Fibroblast of the conjunctiva (primary cell): ENCODE data around the gene KIF13A.
"Not testable (repeated sequence)": the region's sequence is repeated elsewhere in the genome, so short reads cannot be mapped to it uniquely, and the experiment has no call there.

ENCODE experiments used
- DNase-seq: peaks from one replicate; pipeline ENCODE4 v3.0.0-alpha.2; 2010; ENCODE audit warnings: low read depth

KIF13A gene

GRCh38 chr6:17785094-17785787 is 202.2 kb downstream of the KIF13A start:
- no peak for DNase-seq

DNA sequence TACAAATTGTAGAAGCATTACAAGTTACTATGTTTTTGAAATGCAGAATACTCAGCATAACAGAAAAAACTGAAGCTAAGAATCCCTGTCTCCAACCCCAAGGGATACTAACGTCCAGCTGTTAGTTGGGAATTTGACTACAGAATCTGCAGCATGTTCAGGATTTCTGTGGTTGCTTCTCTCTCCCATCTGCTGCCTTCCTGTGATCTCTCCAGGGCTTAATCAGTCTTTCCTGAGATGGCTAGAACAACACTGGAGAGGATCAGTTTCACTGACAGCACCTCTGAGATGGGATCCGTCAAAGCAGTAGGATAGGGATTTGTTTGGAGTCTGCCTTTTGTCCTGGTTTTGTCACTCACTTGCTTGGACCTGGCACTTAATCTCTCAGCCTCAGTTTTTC is 207.4 kb downstream of the KIF13A start:
- no peak for DNase-seq

DNA sequence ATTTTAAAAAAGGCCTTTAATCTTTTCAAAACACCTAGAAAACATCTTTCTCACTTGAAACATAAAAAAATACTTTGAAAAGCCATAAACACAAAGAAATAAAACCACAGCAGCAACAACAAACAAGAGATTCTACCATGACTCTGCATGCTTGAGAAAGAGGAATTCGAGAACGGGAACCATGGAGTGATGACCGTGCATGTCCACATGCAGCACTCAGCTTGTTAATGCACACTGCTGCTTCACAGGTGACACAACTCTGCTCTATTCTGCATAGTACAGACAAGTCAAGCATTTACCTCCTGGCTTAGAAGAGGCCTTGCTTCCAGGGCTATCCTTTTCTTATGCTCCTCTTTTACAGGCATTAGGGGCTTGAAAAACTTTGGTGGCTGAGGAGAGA is 215.8 kb downstream of the KIF13A start:
- DNase-seq = no peak

DNA sequence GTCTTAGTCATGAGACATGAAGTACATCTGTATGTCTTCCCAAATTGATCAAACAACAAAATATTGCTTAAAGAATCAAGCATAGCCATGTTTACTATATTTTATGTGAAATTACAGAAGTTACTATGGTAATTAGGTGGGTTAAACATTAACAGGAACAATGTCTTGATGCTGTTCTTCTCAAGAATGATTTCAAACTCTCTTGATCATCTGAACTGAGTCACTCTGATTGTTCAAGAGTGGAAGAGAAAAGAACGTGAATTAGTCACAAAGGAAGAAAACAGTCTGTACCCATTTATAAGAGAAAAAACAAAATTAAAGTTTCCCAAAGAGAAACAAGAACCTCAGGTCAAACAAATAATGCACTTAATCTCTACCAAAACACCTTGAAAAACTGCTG is 218.6 kb downstream of the KIF13A start:
- no peak for DNase-seq

DNA sequence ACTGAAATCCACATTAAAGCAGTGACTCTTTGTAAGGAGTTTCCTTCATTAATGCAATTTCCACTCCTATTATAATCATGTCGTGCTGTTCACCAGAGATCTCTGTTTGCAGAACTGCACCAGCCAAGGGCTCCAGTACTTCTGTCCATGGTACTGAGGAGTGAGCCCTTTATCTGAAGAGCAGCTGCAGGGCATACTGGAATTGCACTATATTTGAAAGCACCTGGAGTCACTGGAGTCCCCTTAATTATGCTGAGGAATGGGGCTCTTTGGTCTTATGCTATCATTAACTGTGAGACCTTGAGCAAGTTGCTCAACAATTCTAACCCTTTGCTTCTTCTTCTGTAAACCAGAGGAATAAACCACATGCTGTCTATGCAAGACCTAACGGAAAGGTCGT is 219.0 kb downstream of the KIF13A start:
- DNase-seq = no peak

- no peak for DNase-seq
Observed at GRCh38 chr6:17762651-17763050, 224.8 kb downstream of the KIF13A start.

- no peak for DNase-seq
Observed at GRCh38 chr6:17758119-17758518, 229.3 kb downstream of the KIF13A start.

- no peak for DNase-seq
Observed at GRCh38 chr6:17754254-17754653, 233.2 kb downstream of the KIF13A start.

GRCh38 chr6:17745324-17745723 is 242.1 kb downstream of the KIF13A start:
- DNase-seq = not testable (repeated sequence)

DNA sequence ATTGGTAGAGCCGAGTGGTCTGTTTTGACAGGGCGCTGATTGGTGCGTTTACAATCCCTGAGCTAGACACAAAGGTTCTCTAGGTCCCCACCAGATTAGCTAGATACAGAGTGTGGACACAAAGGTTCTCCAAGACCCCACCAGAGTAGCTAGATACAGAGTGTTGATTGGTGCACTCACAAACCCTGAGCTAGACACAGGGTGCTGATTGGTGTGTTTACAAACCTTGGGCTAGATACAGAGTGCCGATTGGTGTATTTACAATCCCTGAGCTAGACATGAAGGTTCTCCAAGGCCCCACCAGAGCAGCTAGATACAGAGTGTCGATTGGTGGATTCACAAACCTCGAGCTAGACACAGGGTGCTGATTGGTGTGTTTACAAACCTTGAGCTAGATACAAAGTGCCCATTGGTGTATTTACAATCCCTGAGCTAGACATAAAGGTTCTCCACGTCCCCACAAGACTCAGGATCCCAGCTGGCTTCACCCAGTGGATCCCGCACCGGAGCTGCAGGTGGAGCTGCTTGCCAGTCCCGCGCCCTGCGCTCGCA is 242.6 kb downstream of the KIF13A start:
- not testable (repeated sequence) for DNase-seq

DNA sequence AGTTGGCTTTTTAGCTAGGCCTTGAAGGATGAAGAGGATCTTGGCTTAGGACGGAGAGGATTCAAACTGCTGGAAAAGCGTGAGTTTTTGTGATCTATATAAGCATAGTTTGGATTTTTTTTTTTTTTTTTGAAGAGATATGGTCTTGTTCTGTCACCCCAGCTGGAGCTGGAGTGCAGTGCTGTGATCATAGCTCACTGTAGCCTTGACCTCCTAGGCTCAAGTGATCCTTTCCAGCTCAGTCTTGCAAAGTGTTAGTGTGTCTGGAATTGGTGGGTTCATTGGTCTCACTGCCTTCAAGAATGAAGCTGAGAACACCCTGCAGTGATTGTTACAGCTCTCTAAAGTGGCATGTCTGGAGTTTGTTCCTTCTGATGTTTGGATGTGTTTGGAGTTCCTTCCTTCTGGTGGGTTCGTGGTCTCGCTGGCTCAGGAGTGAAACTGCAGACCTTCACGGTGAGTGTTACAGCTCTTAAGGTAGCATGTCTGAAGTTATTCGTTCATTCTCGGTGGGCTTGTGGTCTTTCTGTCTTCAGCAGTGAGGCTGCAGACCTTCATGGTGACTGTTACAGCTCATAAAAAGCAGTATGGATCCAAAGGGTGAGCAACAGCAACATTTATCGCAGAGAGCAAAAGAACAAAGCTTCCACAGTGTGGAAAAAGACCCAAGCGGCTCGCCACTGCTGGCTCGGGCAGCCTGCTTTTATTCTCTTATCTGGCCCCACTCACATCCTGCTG is 243.2 kb downstream of the KIF13A start:
- no peak for DNase-seq

DNA sequence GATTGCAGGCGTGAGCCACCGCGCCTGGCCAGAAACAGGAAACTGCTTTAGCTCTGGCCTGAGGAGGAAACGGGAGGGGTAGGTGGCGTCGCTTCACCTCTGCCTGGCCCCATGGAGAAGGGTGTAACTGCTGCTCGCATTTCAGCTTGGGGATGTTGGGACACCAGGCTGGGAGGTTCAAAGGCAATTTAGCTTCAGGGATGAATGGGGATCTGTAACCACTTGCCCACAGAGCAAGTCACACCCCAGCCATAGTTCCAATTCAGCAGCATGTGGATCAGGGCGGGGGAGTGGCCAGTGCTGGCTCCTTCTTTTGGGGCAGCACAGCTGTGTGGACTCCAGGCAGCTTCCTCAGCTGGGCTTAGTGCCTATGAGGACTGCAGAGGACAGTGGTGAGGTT is 245.9 kb downstream of the KIF13A start:
- no peak for DNase-seq

DNA sequence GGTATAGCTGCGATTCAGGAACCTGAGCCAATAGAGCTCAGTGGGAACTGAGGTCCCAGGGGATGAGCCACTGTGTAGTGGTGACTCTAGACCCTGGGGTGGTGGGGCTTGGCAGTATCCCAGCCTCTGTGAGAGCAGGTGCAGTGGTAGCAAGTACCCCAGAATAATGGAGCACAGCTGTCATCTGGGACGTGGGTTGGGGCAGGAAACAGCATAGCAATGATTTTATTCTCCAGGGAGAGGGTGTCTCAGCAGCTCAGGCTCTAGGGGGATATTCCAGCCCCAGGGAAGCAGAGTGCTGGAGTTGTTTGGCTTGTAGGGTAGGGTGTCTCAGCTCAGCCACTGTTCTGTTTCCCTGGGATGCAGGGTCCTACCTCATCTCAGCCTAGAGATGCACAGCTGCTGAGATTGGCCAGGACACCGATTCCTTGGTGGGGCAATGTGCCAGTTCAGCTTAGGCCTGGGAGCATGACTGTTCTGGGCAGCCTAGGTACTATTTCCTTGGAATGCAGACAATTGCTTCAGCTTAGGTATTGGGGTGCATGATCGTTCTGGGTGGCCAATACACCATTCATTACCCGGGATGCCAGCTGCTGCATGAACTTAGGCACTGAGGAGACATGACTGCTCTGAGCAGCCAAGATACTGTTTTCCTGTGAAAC is 246.7 kb downstream of the KIF13A start:
- no peak for DNase-seq

- DNase-seq = no peak
Observed at GRCh38 chr6:17737704-17738252, 249.7 kb downstream of the KIF13A start.

DNA sequence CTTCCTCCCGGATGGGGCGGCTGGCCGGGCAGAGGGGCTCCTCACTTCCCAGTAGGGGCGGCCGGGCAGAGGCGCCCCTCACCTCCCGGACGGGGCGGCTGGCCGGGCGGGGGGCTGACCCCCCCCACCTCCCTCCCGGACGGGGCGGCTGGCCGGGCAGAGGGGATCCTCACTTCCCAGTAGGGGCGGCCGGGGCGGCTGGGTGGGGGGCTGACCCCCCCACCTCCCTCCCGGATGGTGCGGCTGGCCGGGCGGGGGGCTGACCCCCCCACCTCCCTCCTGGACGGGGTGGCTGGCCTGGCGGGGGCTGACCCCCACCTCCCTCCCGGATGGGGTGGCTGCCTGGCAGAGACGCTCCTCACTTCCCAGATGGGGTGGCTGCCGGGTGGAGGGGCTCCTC is 252.1 kb downstream of the KIF13A start:
- not testable (repeated sequence) for DNase-seq

DNA sequence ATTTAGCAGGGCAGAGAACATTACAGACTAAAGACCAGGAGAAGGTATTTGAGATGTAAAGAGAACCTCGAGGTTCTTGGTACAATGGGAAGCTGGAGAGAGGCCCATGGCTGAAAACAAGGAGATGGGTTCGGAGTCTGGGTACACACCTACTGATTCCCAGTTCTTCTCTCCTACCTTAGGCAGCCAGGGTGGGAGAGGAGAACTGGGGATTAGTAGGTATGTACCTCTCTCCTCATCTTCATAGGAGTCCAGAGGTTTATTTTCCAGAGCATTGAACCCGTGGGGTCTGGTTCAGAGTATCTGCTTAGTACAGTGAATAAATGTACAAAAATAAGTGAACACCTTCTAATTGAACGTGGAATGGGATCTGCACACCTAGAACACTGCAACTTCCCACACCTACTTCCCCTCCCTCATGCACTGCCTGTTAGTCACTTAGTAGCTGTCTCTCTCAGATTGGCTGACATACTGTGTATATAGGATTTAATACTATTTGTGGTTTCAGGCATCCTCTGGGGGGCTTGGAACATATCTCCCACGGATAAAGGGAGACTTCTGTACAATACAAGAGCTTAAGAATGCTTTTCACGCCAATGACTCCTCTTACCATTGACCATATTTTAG is 257.2 kb downstream of the KIF13A start:
- no peak for DNase-seq

DNA sequence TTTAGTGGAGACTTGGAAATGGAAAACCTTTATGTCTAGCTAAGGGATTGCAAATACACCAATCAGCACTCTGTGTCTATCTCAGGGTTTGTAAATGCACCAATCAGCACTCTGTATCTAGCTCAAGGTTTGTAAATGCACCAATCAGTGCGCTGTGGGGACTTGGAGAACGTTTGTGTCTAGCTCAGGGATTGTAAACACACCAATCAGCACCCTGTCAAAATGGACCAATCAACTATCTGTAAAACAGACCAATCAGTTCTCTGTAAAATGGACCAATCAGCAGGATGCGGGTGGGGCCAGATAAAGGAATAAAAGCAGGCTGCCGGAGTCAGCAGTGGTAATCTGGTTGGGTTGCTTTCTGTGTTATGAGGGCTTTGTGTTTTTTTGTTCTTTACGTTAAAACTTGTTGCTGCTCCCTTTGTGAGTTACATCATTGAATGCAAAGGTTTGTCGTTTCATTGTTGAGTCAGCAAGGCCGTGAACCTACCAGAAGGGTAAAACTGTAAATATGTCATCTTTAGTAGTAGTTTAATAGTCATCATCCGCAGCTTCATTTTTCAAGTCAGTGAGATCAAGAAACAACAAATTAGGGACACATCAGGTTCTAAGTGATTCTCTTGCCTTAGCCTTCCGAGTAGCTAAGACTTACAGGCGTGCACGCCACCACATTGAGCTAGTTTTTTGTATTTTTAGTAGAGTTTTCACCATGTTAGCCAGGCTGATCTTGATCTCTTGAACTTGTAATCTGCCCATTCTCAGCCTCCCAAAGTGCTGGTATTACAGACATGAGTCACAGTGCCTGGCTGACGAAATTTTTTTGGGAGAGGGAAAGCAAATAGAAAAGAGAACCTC is 258.0 kb downstream of the KIF13A start:
- no peak for DNase-seq

DNA sequence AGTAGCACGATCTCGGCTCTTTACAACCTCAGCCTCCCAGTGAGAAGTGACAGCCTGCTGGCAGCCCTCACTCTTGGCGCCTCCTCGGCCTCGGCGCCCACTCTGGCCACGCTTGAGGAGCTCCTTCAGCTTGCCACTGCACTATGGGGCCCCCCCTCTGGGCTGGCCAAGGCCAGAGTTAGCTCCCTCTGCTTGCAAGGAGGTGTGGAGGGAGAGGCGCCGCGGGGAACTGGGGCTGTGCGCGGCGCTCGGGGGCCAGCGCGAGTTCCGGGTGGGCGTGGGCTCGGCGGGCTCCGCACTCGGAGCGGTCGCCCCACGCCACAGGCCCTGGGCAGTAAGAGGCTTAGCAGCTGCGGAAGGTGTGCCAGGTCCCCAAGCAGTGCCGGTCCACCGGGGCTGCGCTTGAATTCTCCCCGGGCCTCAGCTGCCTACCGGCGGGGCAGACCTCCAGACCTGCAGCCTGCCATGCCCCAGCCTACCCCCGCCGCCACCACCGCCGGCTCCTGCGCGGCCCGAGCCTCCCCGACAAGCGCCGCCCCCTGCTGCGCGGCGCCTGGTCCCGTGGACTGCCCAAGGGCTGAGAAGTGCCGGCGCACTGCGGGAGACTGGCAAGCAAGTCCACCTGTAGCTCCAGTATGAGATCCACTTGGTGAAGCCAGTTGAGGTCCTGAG is 258.7 kb downstream of the KIF13A start:
- DNase-seq = no peak

DNA sequence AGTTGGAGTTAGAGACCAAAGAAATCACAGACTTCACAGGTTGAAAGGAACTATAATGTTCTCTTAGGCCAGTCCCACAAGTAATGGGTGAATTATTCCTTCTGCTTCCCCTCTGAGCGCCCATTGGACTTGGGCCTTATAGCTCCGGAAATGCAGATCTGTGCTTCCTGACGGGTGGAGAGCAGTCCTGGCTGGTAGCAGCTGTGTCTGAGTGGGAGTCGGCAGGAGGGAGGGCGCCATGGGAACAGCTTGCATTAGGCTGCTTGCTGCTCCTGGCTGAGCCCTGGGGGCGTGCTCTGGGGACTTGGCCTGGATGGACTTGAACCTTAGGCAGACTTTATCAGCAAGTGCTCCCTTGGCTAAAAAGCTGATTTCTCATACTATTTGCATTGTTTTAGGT is 262.4 kb downstream of the KIF13A start:
- DNase-seq = no peak

DNA sequence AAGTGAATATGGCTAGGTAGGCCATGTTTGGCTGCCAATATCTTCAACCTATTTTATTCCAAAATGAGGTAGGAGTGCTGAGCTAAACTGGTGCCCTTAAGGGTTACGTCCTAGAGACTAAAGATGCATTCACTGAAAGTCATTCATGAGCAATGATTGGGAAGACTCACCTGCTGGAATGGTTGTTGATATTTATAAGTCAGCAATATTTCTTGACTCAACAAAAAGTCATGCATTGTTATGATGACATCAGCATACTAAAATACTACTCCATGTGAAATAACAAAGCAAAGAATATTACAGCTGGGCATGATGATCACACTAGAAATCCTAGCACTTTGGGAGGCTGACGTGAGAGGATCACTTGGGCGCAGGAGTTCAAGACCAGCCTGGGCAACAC is 263.1 kb downstream of the KIF13A start:
- no peak for DNase-seq

GRCh38 chr6:17721671-17722070 is 265.8 kb downstream of the KIF13A start:
- no peak for DNase-seq
